ENCODE data around the gene NRXN3. TPM values are rescaled to one million over a fixed set of nuclear protein-coding genes. Genes with fewer than 3 reads are reported as not detected.

Gene NRXN3
- total RNA-seq, 1 experiment from 2014 or later = not detected

DNA sequence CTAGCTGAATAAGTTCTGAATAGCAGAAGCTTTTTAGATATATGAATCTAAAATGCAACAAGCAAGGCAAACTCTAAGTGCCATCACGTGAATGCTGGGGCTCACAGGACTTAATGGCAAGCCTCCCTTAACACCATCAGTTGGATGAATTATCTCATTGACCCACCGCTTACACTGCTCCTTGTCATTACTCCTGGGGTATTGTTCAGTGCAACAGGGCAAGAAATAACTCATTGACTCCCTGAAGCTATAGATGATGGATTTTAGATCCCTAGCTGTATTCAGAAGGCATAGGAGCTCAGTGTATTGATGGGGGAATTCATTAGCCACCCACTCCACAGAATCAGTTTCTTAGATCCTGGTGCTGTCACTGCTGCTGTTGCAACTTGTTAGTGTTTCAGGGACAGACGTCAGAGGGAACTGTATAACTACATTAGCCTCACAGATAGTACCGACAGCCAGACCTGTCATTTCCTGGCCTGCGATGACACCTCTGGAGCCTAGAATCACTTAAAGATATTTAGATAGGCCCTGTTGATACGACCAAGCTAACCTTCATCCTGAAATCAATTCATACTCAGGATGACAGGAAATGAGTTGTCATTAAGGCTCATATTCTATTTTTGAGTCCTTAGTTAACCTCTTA lies 1305.8 kb downstream of the NRXN3 start:
- no peak for ATAC-seq
- Histone ChIP-seq H3K9me2 (ENCODE audit: insufficient read depth) (no peaks in the 10 kb centered on the region), H3K4me2 (ENCODE audit: low read length) (no peak overlapping the region), H3K4me3 (replicated peaks in 1 of 2; ENCODE audit: low read depth in 1 of 2, low read length in 2 of 2) (no peak overlapping the region), H3K9me3 (ENCODE audit: control insufficient read depth in 1 of 2, insufficient read depth in 1 of 2, low read depth in 1 of 2, low read length in 2 of 2) (peaks cover 13 to 21% of the 10 kb centered on the region in 2 experiments; a peak in 2 of 4 replicates), H3K27ac (ENCODE audit: low read depth, low read length) (no peak overlapping the region), H3K36me3 (ENCODE audit: control insufficient read depth in 1 of 2, insufficient read depth in 2 of 2, low read length in 2 of 2) (no peaks in the 10 kb centered on the region), H3K27me3 (ENCODE audit: insufficient read depth, low read length) (no peaks in the 10 kb centered on the region), H4K20me1 (ENCODE audit: insufficient read depth) (no peaks in the 10 kb centered on the region), H3K79me2 (ENCODE audit: insufficient read depth, low read length) (no peaks in the 10 kb centered on the region), H3K9ac (ENCODE audit: low read length) (no peak overlapping the region), H2AFZ (ENCODE audit: low read depth, low read length, poor library complexity, severe bottlenecking) (no peak overlapping the region), H3K4me1 (ENCODE audit: control insufficient read depth in 1 of 2, insufficient read depth in 2 of 2, low read length in 2 of 2) (no peaks in the 10 kb centered on the region)
- no peak for DNase-seq (ENCODE audit: low read depth, low spot score)
- intact Hi-C loops (cut with micrococcal nuclease) = no loop called here
- ChIA-PET RAD21 (ENCODE audit: low non-redundant PET in 1 of 2, low total read pairs in 2 of 2, uncharacterized antibody in 2 of 2, unreplicated experiment in 2 of 2) (no interaction called here), POLR2A (no interaction called here), CTCF (no interaction called here)
- no TSS peak for BruUV-seq (replicated peaks)
- TF ChIP-seq EZH2phosphoT487 (IDR thresholded peaks at IDR 0.05; ENCODE audit: borderline replicate concordance) (no peak), SRF (IDR thresholded peaks at IDR 0.05; ENCODE audit: low read depth) (no peak), SP1 (IDR thresholded peaks at IDR 0.05; ENCODE audit: low read depth) (no peak), CBX3 (IDR thresholded peaks at IDR 0.05; ENCODE audit: low read depth) (no peak), ZNF274 (IDR thresholded peaks at IDR 0.05; ENCODE audit: low read depth, low read length) (no peak), ELF1 (IDR thresholded peaks at IDR 0.05; ENCODE audit: borderline replicate concordance, low read depth) (no peak), TCF7L2 (IDR thresholded peaks at IDR 0.05; ENCODE audit: borderline replicate concordance, extremely low read depth, insufficient read depth, insufficient read length) (no peak), SIN3A (IDR thresholded peaks at IDR 0.05; ENCODE audit: low read depth) (no peak), ZFX (IDR thresholded peaks at IDR 0.05) (no peak), EZH2 (IDR thresholded peaks at IDR 0.05) (no peak), FOSL1 (IDR thresholded peaks at IDR 0.05; ENCODE audit: low read depth) (no peak)
- TF ChIP-seq, protein P1, sequence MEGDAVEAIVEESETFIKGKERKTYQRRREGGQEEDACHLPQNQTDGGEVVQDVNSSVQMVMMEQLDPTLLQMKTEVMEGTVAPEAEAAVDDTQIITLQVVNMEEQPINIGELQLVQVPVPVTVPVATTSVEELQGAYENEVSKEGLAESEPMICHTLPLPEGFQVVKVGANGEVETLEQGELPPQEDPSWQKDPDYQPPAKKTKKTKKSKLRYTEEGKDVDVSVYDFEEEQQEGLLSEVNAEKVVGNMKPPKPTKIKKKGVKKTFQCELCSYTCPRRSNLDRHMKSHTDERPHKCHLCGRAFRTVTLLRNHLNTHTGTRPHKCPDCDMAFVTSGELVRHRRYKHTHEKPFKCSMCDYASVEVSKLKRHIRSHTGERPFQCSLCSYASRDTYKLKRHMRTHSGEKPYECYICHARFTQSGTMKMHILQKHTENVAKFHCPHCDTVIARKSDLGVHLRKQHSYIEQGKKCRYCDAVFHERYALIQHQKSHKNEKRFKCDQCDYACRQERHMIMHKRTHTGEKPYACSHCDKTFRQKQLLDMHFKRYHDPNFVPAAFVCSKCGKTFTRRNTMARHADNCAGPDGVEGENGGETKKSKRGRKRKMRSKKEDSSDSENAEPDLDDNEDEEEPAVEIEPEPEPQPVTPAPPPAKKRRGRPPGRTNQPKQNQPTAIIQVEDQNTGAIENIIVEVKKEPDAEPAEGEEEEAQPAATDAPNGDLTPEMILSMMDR (IDR thresholded peaks at IDR 0.05 in 2 of 3, conservative IDR thresholded peaks at IDR 0.05 in 1 of 3; ENCODE audit: borderline replicate concordance in 1 of 3, insufficient read depth in 1 of 3, low read depth in 2 of 3, low read length in 2 of 3) = no peak
- TF ChIP-seq, protein P2, sequence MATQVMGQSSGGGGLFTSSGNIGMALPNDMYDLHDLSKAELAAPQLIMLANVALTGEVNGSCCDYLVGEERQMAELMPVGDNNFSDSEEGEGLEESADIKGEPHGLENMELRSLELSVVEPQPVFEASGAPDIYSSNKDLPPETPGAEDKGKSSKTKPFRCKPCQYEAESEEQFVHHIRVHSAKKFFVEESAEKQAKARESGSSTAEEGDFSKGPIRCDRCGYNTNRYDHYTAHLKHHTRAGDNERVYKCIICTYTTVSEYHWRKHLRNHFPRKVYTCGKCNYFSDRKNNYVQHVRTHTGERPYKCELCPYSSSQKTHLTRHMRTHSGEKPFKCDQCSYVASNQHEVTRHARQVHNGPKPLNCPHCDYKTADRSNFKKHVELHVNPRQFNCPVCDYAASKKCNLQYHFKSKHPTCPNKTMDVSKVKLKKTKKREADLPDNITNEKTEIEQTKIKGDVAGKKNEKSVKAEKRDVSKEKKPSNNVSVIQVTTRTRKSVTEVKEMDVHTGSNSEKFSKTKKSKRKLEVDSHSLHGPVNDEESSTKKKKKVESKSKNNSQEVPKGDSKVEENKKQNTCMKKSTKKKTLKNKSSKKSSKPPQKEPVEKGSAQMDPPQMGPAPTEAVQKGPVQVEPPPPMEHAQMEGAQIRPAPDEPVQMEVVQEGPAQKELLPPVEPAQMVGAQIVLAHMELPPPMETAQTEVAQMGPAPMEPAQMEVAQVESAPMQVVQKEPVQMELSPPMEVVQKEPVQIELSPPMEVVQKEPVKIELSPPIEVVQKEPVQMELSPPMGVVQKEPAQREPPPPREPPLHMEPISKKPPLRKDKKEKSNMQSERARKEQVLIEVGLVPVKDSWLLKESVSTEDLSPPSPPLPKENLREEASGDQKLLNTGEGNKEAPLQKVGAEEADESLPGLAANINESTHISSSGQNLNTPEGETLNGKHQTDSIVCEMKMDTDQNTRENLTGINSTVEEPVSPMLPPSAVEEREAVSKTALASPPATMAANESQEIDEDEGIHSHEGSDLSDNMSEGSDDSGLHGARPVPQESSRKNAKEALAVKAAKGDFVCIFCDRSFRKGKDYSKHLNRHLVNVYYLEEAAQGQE (IDR thresholded peaks at IDR 0.05; ENCODE audit: low read depth) = no peak

All from HCT116 (cell line).